Endothelial cell of umbilical vein (primary cell): ENCODE results near the gene KIF1B. TPM values are rescaled to one million over a fixed set of nuclear protein-coding genes. Genes with fewer than 3 reads are reported as not detected.

ENCODE experiments used
- BruUV-seq: library from RNA; stranded (reverse); fragments of 400-500 nt; replicated peaks from 2 replicates; lab custom pipeline; 2021; lab: Mats Ljungman, UMichigan
- CTCF ChIA-PET: fragments of 300-600, 350-600 bp; sonication (Branson Sonifier 250); formaldehyde crosslinking; loops from one replicate; lab custom pipeline; 2021; ENCODE audit warnings: antibody characterized with exemption, inconsistent platforms; lab: Charles Lee
- POLR2A ChIA-PET: fragments of 300-600, 350-600 bp; sonication (Branson Sonifier 250); formaldehyde crosslinking; loops from one replicate; lab custom pipeline; 2021; ENCODE audit warnings: antibody characterized with exemption, inconsistent platforms; lab: Charles Lee
- DNase-seq: peaks from one replicate; pipeline ENCODE4 v3.0.0-alpha.2; 2011; ENCODE audit warnings: low read depth, low spot score
- FAIRE-seq: peaks from 2 replicates; lab custom pipeline; 2011; peaks lifted over from hg19 to GRCh38; lab: Jason Lieb, UNC
- H2AFZ ChIP-seq: 2 replicates; pipeline ENCODE4 v1.6.0; 2012; ENCODE audit warnings: low read depth, low read length, control low read depth, inconsistent platforms
- H3K27ac ChIP-seq: 2 replicates; pipeline ENCODE4 v1.5.1; 2011; ENCODE audit warnings: low read depth, mild to moderate bottlenecking, control low read depth, low read length, moderate library complexity; ENCODE audit not compliant: insufficient read depth
- H3K27me3 ChIP-seq, 2 experiments: 2 replicates each; pipeline versions ENCODE4 v1.6.0 to v1.6.1; 2011; ENCODE audit warnings: low read length in 2 of 2, mixed read lengths in 1 of 2; ENCODE audit not compliant: control insufficient read depth in 2 of 2, insufficient read depth in 2 of 2
- H3K36me3 ChIP-seq, 2 experiments: 2 replicates in 1 of 2; 3 replicates in 1 of 2; pipeline ENCODE4 v1.5.1; 2011; ENCODE audit warnings: low read length in 2 of 2, mild to moderate bottlenecking in 1 of 2, moderate library complexity in 1 of 2; ENCODE audit not compliant: control insufficient read depth in 2 of 2, insufficient read depth in 2 of 2; ENCODE audit errors: extremely low read depth in 1 of 2
- H3K4me1 ChIP-seq: 3 replicates; pipeline ENCODE4 v1.5.1; 2011; ENCODE audit warnings: mild to moderate bottlenecking, low read length; ENCODE audit not compliant: control insufficient read depth, insufficient read depth; ENCODE audit errors: extremely low read depth
- H3K4me2 ChIP-seq: 2 replicates; pipeline ENCODE4 v1.6.1; 2011; ENCODE audit warnings: low read length, control low read depth, mixed read lengths; ENCODE audit not compliant: insufficient read depth
- H3K4me3 ChIP-seq, 3 experiments: fragments of 200-600 bp in 1 of 3; sonication (generic), shearing (Covaris generic) in 1 of 3; replicated peaks in 1 of 3; 2 replicates each; pipeline ENCODE4 v1.5.1; 2011 to 2016; ENCODE audit warnings: control low read depth in 3 of 3, low read length in 3 of 3, mild to moderate bottlenecking in 2 of 3, inconsistent platforms in 1 of 3, low read depth in 1 of 3, moderate library complexity in 1 of 3; ENCODE audit not compliant: insufficient read depth in 1 of 3
- H3K79me2 ChIP-seq: 2 replicates; pipeline ENCODE4 v1.6.0; 2012; ENCODE audit warnings: low read length, inconsistent platforms; ENCODE audit not compliant: control insufficient read depth, insufficient read depth
- H3K9ac ChIP-seq: replicated peaks from 2 replicates; pipeline ENCODE3; 2011; ENCODE audit warnings: low read length, control low read depth; ENCODE audit not compliant: insufficient read depth; ENCODE audit errors: extremely low read depth
- H3K9me1 ChIP-seq: replicated peaks from 3 replicates; pipeline ENCODE4 v1.6.0; 2011; ENCODE audit warnings: mild to moderate bottlenecking, low read length; ENCODE audit not compliant: control insufficient read depth, insufficient read depth; ENCODE audit errors: extremely low read depth
- H3K9me3 ChIP-seq: replicated peaks from 2 replicates; pipeline ENCODE4 v1.5.1; 2012; ENCODE audit warnings: low read length, inconsistent platforms; ENCODE audit not compliant: control insufficient read depth, insufficient read depth
- H4K20me1 ChIP-seq: replicated peaks from 2 replicates; pipeline ENCODE3; 2011; ENCODE audit warnings: mild to moderate bottlenecking, low read length; ENCODE audit not compliant: control insufficient read depth, insufficient read depth; ENCODE audit errors: extremely low read depth
- CTCF ChIP-seq, 2 donors: IDR thresholded peaks; 1 replicate in 1 of 2; 2 replicates in 1 of 2; pipeline ENCODE4 v1.5.1; 2011; ENCODE audit warnings: low read length in 2 of 2, mild to moderate bottlenecking in 2 of 2, moderate library complexity in 2 of 2, control low read depth in 1 of 2, inconsistent platforms in 1 of 2, low read depth in 1 of 2; ENCODE audit not compliant: insufficient read depth in 1 of 2; ENCODE audit errors: extremely low read depth in 1 of 2
- FOS ChIP-seq: IDR thresholded peaks from 2 replicates; pipeline ENCODE4 v1.6.1; 2011; ENCODE audit warnings: mild to moderate bottlenecking, low read length, moderate library complexity, borderline replicate concordance; ENCODE audit not compliant: insufficient read depth
- MAX ChIP-seq: IDR thresholded peaks from 2 replicates; pipeline ENCODE4 v1.6.1; 2011; ENCODE audit not compliant: insufficient read depth, insufficient read length
- dilution Hi-C: fragments of 300-500 bp; cut with MboI; formaldehyde crosslinking; loops from one replicate; pipeline ENCODE4 v1.15.0; 2019; ENCODE audit warnings: low sequenced_read_pairs; ENCODE audit not compliant: extremely low pct_ligation_motif_present
- intact Hi-C: fragments of 100-400 bp; cut with micrococcal nuclease; formaldehyde crosslinking; loops from one replicate; pipeline ENCODE4 v1.10.0; 2022
- polyA plus RNA-seq, 4 experiments: library from polyadenylated mRNA; depleted of rRNA in 3 of 4; stranded (reverse) in 3 of 4; unstranded in 1 of 4; fragments of >200 nt; gene quantifications; 2 replicates each; pipeline versions ENCODE4 v1.2.1 to v1.2.3, GENCODE V29; 2011 to 2012; ENCODE audit warnings: missing spikeins in 1 of 4
- total RNA-seq: library from RNA; stranded (reverse); gene quantifications from 2 replicates; pipeline ENCODE4 v1.2.3, GENCODE V29; 2021

Gene KIF1B
- total and polyA plus RNA-seq, 2 donors (not counting 3 experiments of a cell fraction or from before 2014, with no cell fraction given) = 14.8 to 58.6 TPM

GRCh38 chr1:10302416-10302815 lies 92.0 kb downstream of the KIF1B start:
- BruUV-seq = no TSS peak
- no peaks in the 10 kb centered on the region for H3K27me3 ChIP-seq

More at GRCh38 chr1:10302416-10302815, 92.0 kb downstream of the KIF1B start:
- Histone ChIP-seq H3K27ac (no peak overlapping the region), H3K36me3 (peaks cover 6 to 16% of the 10 kb centered on the region in 2 experiments), H3K4me2 (no peak overlapping the region), H3K4me1 (peaks cover under 1% of the 10 kb centered on the region), H4K20me1 (no peaks in the 10 kb centered on the region), H3K9me3 (no peaks in the 10 kb centered on the region), H3K4me3 (no peak overlapping the region), H3K9me1 (no peaks in the 10 kb centered on the region), H3K79me2 (no peaks in the 10 kb centered on the region), H3K9ac (no peak overlapping the region), H2AFZ (no peak overlapping the region)
- DNase-seq = no peak
- ChIA-PET CTCF (interaction anchor here (0.9 to 1.1 kb wide), 2 partner anchors 36 to 93 kb away, joined by 3 read pairs; no protein-coding TSS in a partner anchor), POLR2A (no interaction called here)
- no peak for TF ChIP-seq FOS
- no peak for TF ChIP-seq MAX
- no peak for TF ChIP-seq CTCF (IDR thresholded peaks at IDR 0.05; ENCODE audit: extremely low read depth in 1 of 2, insufficient read depth in 1 of 2, low read depth in 1 of 2, low read length in 2 of 2)
- dilution Hi-C loops = no loop called here
- no peak for FAIRE-seq
- intact Hi-C loops = no loop called here
